HFFc6 (cell line): ENCODE measurements around the gene DXO. TPM values are rescaled to one million over a fixed set of nuclear protein-coding genes. Genes with fewer than 3 reads are reported as not detected.

Experiments
- DNase-seq: peaks from one replicate; pipeline ENCODE4 v3.0.0-alpha.2; 2018
- H3K27ac Mint-ChIP-seq: 2 replicates; pipeline ENCODE4 v1.8.0; 2020; ENCODE audit warnings: mild to moderate bottlenecking, mixed read lengths
- H3K27me3 Mint-ChIP-seq: 2 replicates; pipeline ENCODE4 v1.8.0; 2021; ENCODE audit warnings: mild to moderate bottlenecking, moderate library complexity, mixed read lengths; ENCODE audit not compliant: insufficient read depth
- H3K36me3 Mint-ChIP-seq: 2 replicates; pipeline ENCODE4 v1.8.0; 2021; ENCODE audit warnings: low read depth, mixed read lengths
- H3K4me1 Mint-ChIP-seq: 2 replicates; pipeline ENCODE4 v1.8.0; 2020; ENCODE audit warnings: low read depth, mixed read lengths
- H3K4me3 Mint-ChIP-seq: 2 replicates; pipeline ENCODE4 v1.8.0; 2020; ENCODE audit warnings: mild to moderate bottlenecking, moderate library complexity, mixed read lengths
- H3K9me3 Mint-ChIP-seq: 2 replicates; pipeline ENCODE4 v1.8.0; 2020; ENCODE audit warnings: mild to moderate bottlenecking, mixed read lengths
- CTCF ChIP-seq: fragments of 200-600 bp; sonication (generic); IDR thresholded peaks from 2 replicates; pipeline ENCODE4 v1.5.0; 2021; ENCODE audit warnings: antibody characterized with exemption, mild to moderate bottlenecking
- total RNA-seq, 6 experiments: library from RNA; stranded (reverse); fragmentation: NEBNext Ultra II Directional; extraction: Animal tissue kit (Norgen Biotek cat#: 25700); gene quantifications; 2 replicates in 1 of 6; 3 replicates in 5 of 6; pipeline ENCODE4 v1.2.3, GENCODE V29; 2021

DXO gene
- total RNA-seq, 6 experiments from 2014 or later = 14.1 to 20.5 (median 16.5) TPM

DNA sequence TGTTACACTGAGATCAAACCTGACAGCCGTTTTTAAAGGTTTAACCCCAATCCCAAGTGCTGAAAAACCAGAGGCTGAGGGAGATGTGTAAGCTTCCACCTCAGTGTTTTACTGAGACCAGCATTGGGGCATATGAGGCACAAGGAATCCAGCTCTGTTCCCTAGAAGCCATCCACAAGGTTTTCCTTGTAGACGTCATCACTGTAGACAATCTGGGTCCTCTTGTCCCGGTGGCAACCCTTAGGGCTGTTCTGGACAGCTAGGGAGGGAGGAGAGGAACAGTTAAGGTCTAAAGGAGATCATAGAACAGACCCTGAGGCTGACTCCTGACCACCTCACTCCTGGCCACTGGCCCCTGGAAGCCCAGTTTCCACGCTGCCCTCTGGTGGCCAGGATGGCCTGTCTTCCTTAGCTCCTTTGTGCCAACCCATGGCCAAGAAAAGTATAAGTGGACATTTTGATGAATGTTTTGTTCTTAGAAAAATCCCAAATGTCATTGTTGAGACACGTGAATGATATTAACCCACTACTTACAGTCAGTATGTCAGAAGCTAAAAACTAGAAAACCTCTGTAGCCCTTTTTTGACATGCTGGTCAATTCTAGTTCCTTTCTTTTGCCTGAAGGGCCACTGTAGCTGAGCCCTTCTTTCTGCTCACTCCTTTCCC lies 19.7 kb downstream of the DXO start:
- TF ChIP-seq CTCF = peak; percentile 92
- peaks cover 8% of the 10 kb centered on the region for H3K27me3 Mint-ChIP-seq
- no peaks in the 10 kb centered on the region for H3K9me3 Mint-ChIP-seq
- DNase-seq = peak; percentile 53
- H3K4me3 Mint-ChIP-seq = no peak overlapping the region
- peaks cover 21% of the 10 kb centered on the region; the same call in 1 of the 2 replicates for H3K36me3 Mint-ChIP-seq
- peaks cover 21% of the 10 kb centered on the region for H3K4me1 Mint-ChIP-seq
- H3K27ac Mint-ChIP-seq = peak overlapping the region; percentile 8

GRCh38 chr6:31949926-31950548 lies 21.9 kb downstream of the DXO start:
- Mint-ChIP-seq H3K4me1 (peaks cover 33% of the 10 kb centered on the region), H3K9me3 (no peaks in the 10 kb centered on the region), H3K27me3 (peaks cover 8% of the 10 kb centered on the region), H3K36me3 (peaks cover 20% of the 10 kb centered on the region; the same call in 1 of the 2 replicates), H3K4me3 (no peak overlapping the region), H3K27ac (no peak overlapping the region)
- no peak for DNase-seq
- no peak for TF ChIP-seq CTCF

- Mint-ChIP-seq H3K27ac (peak overlapping the region; percentile 7; the same call in 1 of the 2 replicates), H3K4me1 (peaks cover 37% of the 10 kb centered on the region), H3K36me3 (peaks cover 8% of the 10 kb centered on the region; the same call in 1 of the 2 replicates), H3K27me3 (peaks cover 14% of the 10 kb centered on the region), H3K4me3 (peak overlapping the region; percentile 3; the same call in 1 of the 2 replicates), H3K9me3 (no peaks in the 10 kb centered on the region)
- peak; percentile 52 for DNase-seq
- TF ChIP-seq CTCF = no peak
Observed at GRCh38 chr6:31948753-31949413, 23.1 kb downstream of the DXO start.

DNA sequence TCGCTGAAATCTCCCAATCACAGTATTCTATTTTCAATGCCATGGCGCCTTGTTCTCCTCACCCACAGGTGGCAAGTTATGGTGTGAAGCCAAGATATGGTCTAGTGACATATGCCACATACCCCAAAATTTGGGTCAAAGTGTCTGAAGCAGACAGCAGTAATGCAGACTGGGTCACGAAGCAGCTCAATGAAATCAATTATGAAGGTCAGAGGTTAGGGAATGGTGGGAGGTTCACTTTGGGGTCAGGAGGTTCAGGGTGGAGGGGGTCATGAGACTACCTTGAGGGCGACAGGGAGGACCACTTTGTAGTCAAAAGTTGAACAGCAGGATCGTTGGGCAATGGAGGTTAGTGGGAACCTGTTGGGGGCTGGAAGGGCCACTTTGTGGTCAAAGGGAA lies 23.6 kb downstream of the DXO start:
- Mint-ChIP-seq H3K36me3 (peaks cover 3% of the 10 kb centered on the region; the same call in 1 of the 2 replicates), H3K4me1 (peaks cover 37% of the 10 kb centered on the region), H3K27ac (no peak overlapping the region), H3K27me3 (peaks cover 17% of the 10 kb centered on the region), H3K4me3 (no peak overlapping the region), H3K9me3 (no peaks in the 10 kb centered on the region)
- no peak for TF ChIP-seq CTCF
- DNase-seq = no peak

GRCh38 chr6:31947864-31948263 lies 24.1 kb downstream of the DXO start:
- Mint-ChIP-seq H3K9me3 (no peaks in the 10 kb centered on the region), H3K4me3 (no peak overlapping the region), H3K27me3 (peaks cover 17% of the 10 kb centered on the region), H3K27ac (no peak overlapping the region), H3K4me1 (peaks cover 37% of the 10 kb centered on the region), H3K36me3 (no peaks in the 10 kb centered on the region)
- TF ChIP-seq CTCF = no peak
- DNase-seq = no peak
